Measurements from ENCODE around the gene DHRS4.
A peak's percentile ranks its signal among the peaks of the same experiment; 100 is the strongest.

DHRS4 gene

DNA sequence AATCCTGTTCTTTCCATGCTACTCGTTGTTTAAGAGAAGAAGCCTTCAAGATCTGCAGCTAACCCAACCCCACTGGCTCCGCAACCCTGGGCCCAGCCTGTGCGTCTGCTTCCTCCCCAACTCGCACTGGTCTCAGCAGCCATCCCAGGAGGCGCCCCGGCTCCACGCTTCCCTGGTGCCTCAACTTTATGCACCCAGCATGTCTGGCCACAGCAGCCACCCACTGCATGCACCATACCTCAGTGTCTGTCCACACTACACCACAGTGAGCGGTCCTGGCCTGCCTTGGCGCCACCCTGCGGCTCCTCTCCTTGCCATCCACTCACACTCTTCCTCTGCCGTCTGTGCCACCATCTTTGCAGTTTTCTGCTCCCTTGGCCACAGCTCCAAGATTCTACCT lies 27.0 kb upstream of the DHRS4 start:
- TF ChIP-seq EZH2phosphoT487 (IDR thresholded peaks at IDR 0.05; ENCODE audit: low read depth), result no peak
- TF ChIP-seq, protein P1, sequence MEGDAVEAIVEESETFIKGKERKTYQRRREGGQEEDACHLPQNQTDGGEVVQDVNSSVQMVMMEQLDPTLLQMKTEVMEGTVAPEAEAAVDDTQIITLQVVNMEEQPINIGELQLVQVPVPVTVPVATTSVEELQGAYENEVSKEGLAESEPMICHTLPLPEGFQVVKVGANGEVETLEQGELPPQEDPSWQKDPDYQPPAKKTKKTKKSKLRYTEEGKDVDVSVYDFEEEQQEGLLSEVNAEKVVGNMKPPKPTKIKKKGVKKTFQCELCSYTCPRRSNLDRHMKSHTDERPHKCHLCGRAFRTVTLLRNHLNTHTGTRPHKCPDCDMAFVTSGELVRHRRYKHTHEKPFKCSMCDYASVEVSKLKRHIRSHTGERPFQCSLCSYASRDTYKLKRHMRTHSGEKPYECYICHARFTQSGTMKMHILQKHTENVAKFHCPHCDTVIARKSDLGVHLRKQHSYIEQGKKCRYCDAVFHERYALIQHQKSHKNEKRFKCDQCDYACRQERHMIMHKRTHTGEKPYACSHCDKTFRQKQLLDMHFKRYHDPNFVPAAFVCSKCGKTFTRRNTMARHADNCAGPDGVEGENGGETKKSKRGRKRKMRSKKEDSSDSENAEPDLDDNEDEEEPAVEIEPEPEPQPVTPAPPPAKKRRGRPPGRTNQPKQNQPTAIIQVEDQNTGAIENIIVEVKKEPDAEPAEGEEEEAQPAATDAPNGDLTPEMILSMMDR (IDR thresholded peaks at IDR 0.05; ENCODE audit: low read depth, low read length), result no peak
- H3K79me2 ChIP-seq (ENCODE audit: low read length), result no peaks in the 10 kb centered on the region
- H3K27ac ChIP-seq (ENCODE audit: low read length), result no peak overlapping the region
- no peaks in the 10 kb centered on the region for H3K9me3 ChIP-seq (ENCODE audit: insufficient read depth, low read length)
- H3K4me1 ChIP-seq (ENCODE audit: low read length), result no peaks in the 10 kb centered on the region
- no peak overlapping the region for H3K4me2 ChIP-seq (ENCODE audit: low read length)
- H3K4me3 ChIP-seq (ENCODE audit: low read length), result no peak overlapping the region
- H3K36me3 ChIP-seq (replicated peaks; ENCODE audit: low read depth, low read length), result no peaks in the 10 kb centered on the region
- H3K27me3 ChIP-seq (ENCODE audit: low read depth, low read length), result peaks cover 12% of the 10 kb centered on the region
- H3K9ac ChIP-seq (ENCODE audit: low read length), result no peak overlapping the region
- no peak overlapping the region for H2AFZ ChIP-seq (ENCODE audit: low read depth, low read length)
- H4K20me1 ChIP-seq (ENCODE audit: insufficient read depth, low read length), result no peaks in the 10 kb centered on the region

DNA sequence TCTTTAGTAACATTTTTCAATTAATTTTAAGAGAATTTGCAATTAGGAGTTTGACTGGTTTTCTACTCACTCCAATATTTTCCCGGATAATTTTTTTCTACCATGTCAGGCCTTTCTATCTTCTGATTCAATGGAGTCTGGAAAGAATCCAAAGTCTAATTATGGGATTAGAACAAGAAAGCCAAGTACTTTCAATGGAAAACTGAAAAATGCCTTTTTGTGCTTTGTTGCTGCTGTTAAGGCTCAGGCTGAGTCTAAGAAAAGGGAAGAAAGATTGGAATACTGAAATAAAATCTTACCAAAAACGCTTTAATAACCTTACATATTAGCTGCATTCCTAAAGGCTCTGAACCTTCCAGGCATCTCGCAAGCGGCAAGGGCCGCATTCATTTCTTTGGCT lies 24.4 kb upstream of the DHRS4 start:
- no peaks in the 10 kb centered on the region for H3K79me2 ChIP-seq (ENCODE audit: low read length)
- H3K4me2 ChIP-seq (ENCODE audit: low read length), result no peak overlapping the region
- H3K9me3 ChIP-seq (ENCODE audit: insufficient read depth, low read length), result no peaks in the 10 kb centered on the region
- no peak for TF ChIP-seq EZH2phosphoT487 (IDR thresholded peaks at IDR 0.05; ENCODE audit: low read depth)
- TF ChIP-seq, protein P1 (IDR thresholded peaks at IDR 0.05; ENCODE audit: low read depth, low read length), result no peak
- H3K27ac ChIP-seq (ENCODE audit: low read length), result no peak overlapping the region
- H3K4me1 ChIP-seq (ENCODE audit: low read length), result no peaks in the 10 kb centered on the region
- H3K36me3 ChIP-seq (replicated peaks; ENCODE audit: low read depth, low read length), result no peaks in the 10 kb centered on the region
- no peaks in the 10 kb centered on the region for H4K20me1 ChIP-seq (ENCODE audit: insufficient read depth, low read length)
- H2AFZ ChIP-seq (ENCODE audit: low read depth, low read length), result no peak overlapping the region
- peaks cover 15% of the 10 kb centered on the region; the same call in 1 of the 2 replicates for H3K27me3 ChIP-seq (ENCODE audit: low read depth, low read length)
- H3K9ac ChIP-seq (ENCODE audit: low read length), result no peak overlapping the region
- H3K4me3 ChIP-seq (ENCODE audit: low read length), result no peak overlapping the region

DNA sequence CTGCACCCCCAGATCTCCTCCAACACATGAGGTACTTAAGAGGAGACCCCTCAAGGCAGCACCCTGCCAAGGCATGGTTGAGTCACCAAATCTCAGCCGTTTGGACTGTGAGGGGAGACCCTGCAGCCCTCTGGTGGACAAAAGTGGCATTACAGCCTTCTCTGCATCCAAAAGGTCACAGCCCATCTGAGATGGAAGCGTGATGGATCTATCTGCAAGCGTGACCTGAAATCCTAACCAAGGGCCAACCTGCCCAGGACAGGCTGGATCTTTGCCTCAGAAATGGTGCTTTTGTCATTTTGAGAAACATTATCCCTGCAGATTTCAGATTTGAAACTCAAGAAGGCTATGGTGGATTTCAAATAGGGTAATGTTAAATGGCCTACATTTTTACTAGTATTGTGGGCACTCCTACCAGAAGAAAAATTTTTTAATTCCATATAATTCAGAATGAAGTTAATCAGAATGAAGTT lies 23.7 kb upstream of the DHRS4 start:
- Histone ChIP-seq H3K4me3 (ENCODE audit: low read length) (no peak overlapping the region), H3K27me3 (ENCODE audit: low read depth, low read length) (peaks cover 17% of the 10 kb centered on the region; the same call in 1 of the 2 replicates), H3K79me2 (ENCODE audit: low read length) (no peaks in the 10 kb centered on the region), H4K20me1 (ENCODE audit: insufficient read depth, low read length) (no peaks in the 10 kb centered on the region), H3K9ac (ENCODE audit: low read length) (no peak overlapping the region), H3K4me1 (ENCODE audit: low read length) (no peaks in the 10 kb centered on the region), H3K27ac (ENCODE audit: low read length) (no peak overlapping the region), H3K9me3 (ENCODE audit: insufficient read depth, low read length) (no peaks in the 10 kb centered on the region), H3K4me2 (ENCODE audit: low read length) (no peak overlapping the region), H2AFZ (ENCODE audit: low read depth, low read length) (peak overlapping the region; percentile 36; the same call in 1 of the 2 replicates), H3K36me3 (replicated peaks; ENCODE audit: low read depth, low read length) (no peaks in the 10 kb centered on the region)
- TF ChIP-seq EZH2phosphoT487 (IDR thresholded peaks at IDR 0.05; ENCODE audit: low read depth), result no peak
- TF ChIP-seq, protein P1 (IDR thresholded peaks at IDR 0.05; ENCODE audit: low read depth, low read length), result peak; percentile 86

DNA sequence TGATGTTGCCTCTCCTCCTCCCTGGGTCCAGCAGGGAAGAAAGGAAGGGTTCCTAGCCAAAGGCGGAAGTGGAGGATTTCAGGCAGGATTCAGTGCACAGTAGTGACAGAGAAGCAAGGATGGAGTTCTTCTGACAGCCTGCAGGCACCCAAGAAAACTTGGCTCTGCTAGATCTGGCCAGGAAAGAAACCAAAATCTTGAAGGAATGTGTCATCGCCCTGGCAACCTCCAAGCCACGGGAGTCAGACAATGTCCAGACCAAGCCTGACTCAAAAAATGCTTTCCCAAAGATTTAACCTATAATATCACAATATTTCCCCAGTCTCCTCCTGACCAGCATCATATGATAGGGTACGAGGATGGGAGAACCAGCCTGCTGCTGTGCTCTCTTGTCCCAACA lies 22.8 kb upstream of the DHRS4 start:
- no peak overlapping the region for H3K4me2 ChIP-seq (ENCODE audit: low read length)
- no peak overlapping the region for H3K4me3 ChIP-seq (ENCODE audit: low read length)
- no peaks in the 10 kb centered on the region for H3K36me3 ChIP-seq (replicated peaks; ENCODE audit: low read depth, low read length)
- H3K27me3 ChIP-seq (ENCODE audit: low read depth, low read length), result peaks cover 20% of the 10 kb centered on the region; the same call in 1 of the 2 replicates
- no peaks in the 10 kb centered on the region for H3K4me1 ChIP-seq (ENCODE audit: low read length)
- H4K20me1 ChIP-seq (ENCODE audit: insufficient read depth, low read length), result no peaks in the 10 kb centered on the region
- H3K9me3 ChIP-seq (ENCODE audit: insufficient read depth, low read length), result no peaks in the 10 kb centered on the region
- TF ChIP-seq, protein P1 (IDR thresholded peaks at IDR 0.05; ENCODE audit: low read depth, low read length), result no peak
- no peak for TF ChIP-seq EZH2phosphoT487 (IDR thresholded peaks at IDR 0.05; ENCODE audit: low read depth)
- no peak overlapping the region for H3K27ac ChIP-seq (ENCODE audit: low read length)
- no peak overlapping the region for H3K9ac ChIP-seq (ENCODE audit: low read length)
- H2AFZ ChIP-seq (ENCODE audit: low read depth, low read length), result no peak overlapping the region
- no peaks in the 10 kb centered on the region for H3K79me2 ChIP-seq (ENCODE audit: low read length)
